ENCODE data around the gene EIF4G3. TPM values are rescaled to one million over a fixed set of nuclear protein-coding genes. Genes with fewer than 3 reads are reported as not detected.

EIF4G3 gene
- total RNA-seq, 4 donors from 2014 or later = 42.1 to 63.2 (median 43.5) TPM

DNA sequence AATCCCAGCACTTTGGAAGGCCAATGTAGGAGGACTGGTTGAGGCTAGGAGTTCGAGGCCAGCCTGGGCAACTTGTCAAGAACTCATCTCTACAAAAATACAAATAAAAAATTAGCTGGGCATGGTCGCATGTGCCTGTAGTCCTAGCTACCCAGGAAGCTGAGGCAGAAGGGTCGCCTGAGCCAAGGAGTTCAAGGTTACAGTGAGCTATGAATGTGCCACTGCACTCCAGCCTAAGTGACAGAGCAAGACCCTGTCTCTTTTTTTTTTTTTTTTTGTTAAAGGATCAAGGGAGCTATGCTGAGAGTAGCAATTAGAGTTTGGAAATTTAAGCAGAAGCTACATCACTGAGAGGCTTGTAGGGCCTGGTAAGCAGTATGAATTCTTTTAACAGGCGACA is 70.9 kb downstream of the EIF4G3 start:
- in situ Hi-C loops (cut with MboI; ENCODE audit: low sequenced_read_pairs in 4 of 4) = no loop called here

GRCh38 chr1:21104683-21105082 is 72.0 kb downstream of the EIF4G3 start:
- ATAC-seq (no peak), DNase-seq (no peak)
- Histone ChIP-seq H3K4me1 (peaks cover 15 to 16% of the 10 kb centered on the region in 2 donors), H3K27me3 (no peaks in the 10 kb centered on the region), H3K27ac (no peak overlapping the region), H3K9me3 (no peaks in the 10 kb centered on the region), H3K36me3 (peaks cover 0 to 7% of the 10 kb centered on the region in 2 donors), H3K4me3 (no peak overlapping the region)
- TF ChIP-seq, protein P1, sequence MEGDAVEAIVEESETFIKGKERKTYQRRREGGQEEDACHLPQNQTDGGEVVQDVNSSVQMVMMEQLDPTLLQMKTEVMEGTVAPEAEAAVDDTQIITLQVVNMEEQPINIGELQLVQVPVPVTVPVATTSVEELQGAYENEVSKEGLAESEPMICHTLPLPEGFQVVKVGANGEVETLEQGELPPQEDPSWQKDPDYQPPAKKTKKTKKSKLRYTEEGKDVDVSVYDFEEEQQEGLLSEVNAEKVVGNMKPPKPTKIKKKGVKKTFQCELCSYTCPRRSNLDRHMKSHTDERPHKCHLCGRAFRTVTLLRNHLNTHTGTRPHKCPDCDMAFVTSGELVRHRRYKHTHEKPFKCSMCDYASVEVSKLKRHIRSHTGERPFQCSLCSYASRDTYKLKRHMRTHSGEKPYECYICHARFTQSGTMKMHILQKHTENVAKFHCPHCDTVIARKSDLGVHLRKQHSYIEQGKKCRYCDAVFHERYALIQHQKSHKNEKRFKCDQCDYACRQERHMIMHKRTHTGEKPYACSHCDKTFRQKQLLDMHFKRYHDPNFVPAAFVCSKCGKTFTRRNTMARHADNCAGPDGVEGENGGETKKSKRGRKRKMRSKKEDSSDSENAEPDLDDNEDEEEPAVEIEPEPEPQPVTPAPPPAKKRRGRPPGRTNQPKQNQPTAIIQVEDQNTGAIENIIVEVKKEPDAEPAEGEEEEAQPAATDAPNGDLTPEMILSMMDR (IDR thresholded peaks at IDR 0.05 in 4 of 5, conservative IDR thresholded peaks at IDR 0.05 in 1 of 5) = no peak
- TF ChIP-seq POLR2A (IDR thresholded peaks at IDR 0.05) = no peak
- in situ Hi-C loops (cut with MboI; ENCODE audit: low sequenced_read_pairs in 4 of 4) (no loop called here), intact Hi-C loops (cut with DNase I; ENCODE audit: low total_unique reads) (no loop called here)

More for the DNA sequence above, 70.9 kb downstream of the EIF4G3 start:
- no peak overlapping the region for H3K27ac ChIP-seq
- H3K4me1 ChIP-seq = peaks cover 10 to 16% of the 10 kb centered on the region in 2 donors
- no peak for DNase-seq
- intact Hi-C loops (cut with DNase I; ENCODE audit: low total_unique reads) = no loop called here
- H3K36me3 ChIP-seq = peaks cover 0 to 7% of the 10 kb centered on the region in 2 donors
- H3K4me3 ChIP-seq = no peak overlapping the region
- TF ChIP-seq POLR2A (IDR thresholded peaks at IDR 0.05) = no peak
- TF ChIP-seq, protein P1 (IDR thresholded peaks at IDR 0.05 in 4 of 5, conservative IDR thresholded peaks at IDR 0.05 in 1 of 5) = no peak
- ATAC-seq = no peak
- no peaks in the 10 kb centered on the region for H3K27me3 ChIP-seq
- H3K9me3 ChIP-seq = no peaks in the 10 kb centered on the region

DNA sequence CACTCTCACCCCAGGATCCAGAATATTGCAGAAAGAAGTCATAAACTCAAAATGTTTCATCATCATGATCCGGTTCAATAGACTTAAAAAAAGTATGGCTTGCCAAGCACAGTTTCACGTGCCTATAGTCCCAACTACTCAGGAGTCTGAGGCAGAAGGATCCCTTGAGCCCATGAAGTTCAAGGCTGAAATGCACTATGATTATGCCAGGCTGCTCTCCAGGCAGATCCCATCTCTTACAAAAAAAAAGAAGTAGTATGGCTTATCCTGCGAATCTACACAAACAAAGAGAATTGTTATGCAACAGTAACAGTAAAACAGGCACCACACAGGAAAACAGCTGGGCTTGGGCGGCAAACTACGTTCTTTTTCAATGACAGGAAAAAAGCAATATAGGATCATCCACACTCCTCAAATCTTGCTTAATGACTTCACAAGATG is 76.2 kb downstream of the EIF4G3 start:
- H3K27ac ChIP-seq = no peak overlapping the region

DNA sequence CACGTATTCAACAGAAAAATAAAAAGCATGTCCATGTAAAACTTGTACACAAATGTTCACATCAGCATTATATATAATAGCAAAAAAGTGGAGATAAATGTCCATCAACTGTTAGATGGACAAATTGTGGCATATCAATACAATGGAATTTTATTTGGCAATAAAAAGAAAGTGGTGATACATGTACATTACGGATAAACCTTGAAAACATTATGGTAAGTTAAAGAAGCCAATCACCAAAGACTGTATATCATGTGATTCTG is 76.9 kb downstream of the EIF4G3 start:
- H3K27me3 ChIP-seq = no peaks in the 10 kb centered on the region
- H3K36me3 ChIP-seq = peaks cover 0 to 2% of the 10 kb centered on the region in 2 donors
- H3K9me3 ChIP-seq = no peaks in the 10 kb centered on the region
- H3K4me1 ChIP-seq = peaks cover 0 to 33% of the 10 kb centered on the region in 2 donors
- DNase-seq = no peak
- no peak overlapping the region for H3K27ac ChIP-seq
- TF ChIP-seq, protein P1 (IDR thresholded peaks at IDR 0.05 in 4 of 5, conservative IDR thresholded peaks at IDR 0.05 in 1 of 5) = no peak
- no peak for TF ChIP-seq POLR2A (IDR thresholded peaks at IDR 0.05)
- in situ Hi-C loops (cut with MboI; ENCODE audit: low sequenced_read_pairs in 4 of 4) (no loop called here), intact Hi-C loops (cut with DNase I; ENCODE audit: low total_unique reads) (no loop called here)
- H3K4me3 ChIP-seq = no peak overlapping the region
- no peak for ATAC-seq

More for the DNA sequence above, 76.2 kb downstream of the EIF4G3 start:
- Histone ChIP-seq H3K9me3 (no peaks in the 10 kb centered on the region), H3K36me3 (peaks cover 0 to 7% of the 10 kb centered on the region in 2 donors), H3K4me3 (no peak overlapping the region), H3K27me3 (no peaks in the 10 kb centered on the region), H3K4me1 (peaks cover 0 to 33% of the 10 kb centered on the region in 2 donors)
- TF ChIP-seq POLR2A (IDR thresholded peaks at IDR 0.05) = no peak
- TF ChIP-seq, protein P1 (IDR thresholded peaks at IDR 0.05 in 4 of 5, conservative IDR thresholded peaks at IDR 0.05 in 1 of 5) = no peak
- intact Hi-C loops (cut with DNase I; ENCODE audit: low total_unique reads) (no loop called here), in situ Hi-C loops (cut with MboI; ENCODE audit: low sequenced_read_pairs in 4 of 4) (no loop called here)
- ATAC-seq = peak in 1 of 2 donors; percentile 39
- DNase-seq = no peak

Data from gastrocnemius medialis (tissue), 4 donors.